Neural cell (in vitro differentiated cells): ENCODE measurements around the gene TOX2.

ENCODE experiments used
- EZH2 ChIP-seq: fragments of 200-600, 300-800 bp; shearing (Covaris generic), sonication (generic); IDR thresholded peaks from 2 replicates; pipeline ENCODE4 v1.6.1; 2014; ENCODE audit warnings: antibody characterized with exemption, low read length, borderline replicate concordance, mild to moderate bottlenecking; ENCODE audit not compliant: insufficient read depth, poor library complexity, severe bottlenecking
- SMC3 ChIP-seq: fragments of 450-650 bp; conservative IDR thresholded peaks from 2 replicates; pipeline ENCODE4 v1.6.1; 2014; ENCODE audit warnings: antibody characterized with exemption, mild to moderate bottlenecking, moderate library complexity; ENCODE audit not compliant: poor library complexity

DNA sequence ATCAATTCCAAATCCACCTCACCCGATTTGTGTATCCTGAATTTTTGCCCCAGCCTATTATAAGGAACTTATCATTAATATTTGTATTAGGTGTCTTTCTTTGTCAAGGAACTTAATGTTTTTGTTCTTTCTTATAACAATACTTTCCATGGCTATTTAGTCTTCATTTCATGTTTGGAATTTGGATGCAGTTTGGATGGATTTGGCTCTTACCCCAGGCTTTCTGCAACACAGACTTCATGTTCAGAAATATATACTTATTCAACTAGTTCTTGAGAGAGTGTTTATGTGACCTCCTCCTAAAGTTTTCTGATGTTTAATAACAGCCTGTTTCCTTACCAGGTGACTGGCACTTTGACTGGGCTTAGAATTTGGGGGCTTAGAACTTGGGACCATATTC, 35.9 kb upstream of the TOX2 start:
- TF ChIP-seq EZH2: no peak
- TF ChIP-seq SMC3: no peak
